ENCODE measurements around the gene PSTPIP1.

GRCh38 chr15:76986743-76987142 is 8.2 kb upstream of the PSTPIP1 start:
- TF ChIP-seq CTCF (conservative IDR thresholded peaks at IDR 0.05; ENCODE audit: low read depth, low read length) (no peak), EZH2 (IDR thresholded peaks at IDR 0.05; ENCODE audit: low read length, unreplicated experiment) (no peak)
